Ecto neural progenitor cell (in vitro differentiated cells): ENCODE results near the gene DYNC2H1.

Experiments
- DNase-seq: peaks from one replicate; pipeline ENCODE4 v3.0.0-alpha.2; 2018; ENCODE audit warnings: low spot score

Gene DYNC2H1

DNA sequence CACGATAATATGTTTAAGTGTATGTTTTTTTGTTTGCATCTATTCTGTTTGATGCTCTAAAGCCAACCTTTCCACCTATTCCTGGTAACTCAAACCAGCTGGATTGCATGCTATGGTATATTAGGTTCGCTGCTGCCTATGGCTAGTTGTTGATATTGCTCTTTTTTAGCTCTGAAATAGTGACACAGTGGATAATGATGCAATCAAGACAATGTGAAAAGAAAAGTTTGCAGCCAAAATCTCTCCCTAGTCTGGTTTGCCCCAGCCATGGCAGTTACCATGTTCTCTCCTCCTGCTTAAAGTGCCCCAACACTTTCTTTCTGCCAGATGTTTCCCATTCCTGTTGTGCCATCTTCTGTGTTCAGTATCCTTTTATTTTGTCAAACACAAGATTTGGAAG lies 269.7 kb downstream of the DYNC2H1 start:
- DNase-seq = no peak

DNA sequence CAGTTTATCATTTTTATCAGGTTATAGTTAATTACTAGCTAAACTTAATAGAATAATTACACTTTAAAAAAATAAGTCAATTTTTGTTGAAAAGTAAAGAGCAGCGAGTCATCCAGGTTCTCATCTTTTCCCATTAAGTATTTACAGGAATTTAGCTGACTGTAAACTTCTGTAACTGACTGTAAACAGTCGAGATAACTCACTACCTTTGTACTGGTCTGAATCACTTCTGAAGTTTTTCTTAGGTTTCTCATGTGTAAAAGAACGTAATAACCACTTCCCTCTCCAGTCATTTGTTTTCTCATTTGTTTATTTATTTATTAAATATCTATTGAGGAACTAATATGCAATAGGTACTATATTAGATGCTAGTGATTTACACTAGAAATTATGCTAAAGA lies 270.8 kb downstream of the DYNC2H1 start:
- no peak for DNase-seq

DNA sequence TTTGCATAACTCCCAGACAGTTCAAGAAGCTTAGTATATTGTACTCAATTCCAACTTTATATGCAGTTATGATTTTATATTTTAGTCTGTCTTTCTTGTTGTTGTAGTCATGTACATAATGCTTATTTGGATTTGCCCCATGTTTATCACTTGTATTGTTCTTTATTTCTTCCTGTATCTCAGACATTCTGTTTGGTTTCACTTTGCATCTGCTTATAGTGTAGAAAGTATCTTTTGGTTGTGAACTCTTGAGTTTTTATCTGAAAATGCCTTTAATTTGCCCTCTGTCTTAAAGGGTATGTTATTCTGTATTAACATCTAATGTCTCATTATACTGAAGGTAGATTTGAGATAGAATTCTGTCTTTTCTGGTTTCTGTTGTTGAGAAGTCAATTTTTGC lies 275.4 kb downstream of the DYNC2H1 start:
- DNase-seq = no peak

DNA sequence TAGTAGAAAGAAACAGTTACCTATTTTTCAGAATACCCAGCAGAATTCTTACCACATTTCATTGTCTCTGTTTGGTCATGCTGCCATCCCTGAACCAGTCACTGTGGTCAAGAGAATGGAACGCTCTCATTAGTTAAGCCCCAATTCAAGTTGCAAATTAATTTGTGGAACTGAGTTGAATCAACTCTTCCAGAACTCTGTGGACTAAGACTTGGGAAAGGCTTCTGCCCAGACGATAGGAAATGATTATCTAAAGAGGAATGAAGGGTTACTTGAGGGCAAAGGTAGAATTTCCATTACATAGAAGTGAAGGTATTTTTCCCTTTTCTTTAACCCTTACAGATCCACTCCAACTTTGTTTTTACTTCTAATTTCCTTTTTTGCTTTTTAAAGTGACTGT lies 286.4 kb downstream of the DYNC2H1 start:
- DNase-seq = no peak

DNA sequence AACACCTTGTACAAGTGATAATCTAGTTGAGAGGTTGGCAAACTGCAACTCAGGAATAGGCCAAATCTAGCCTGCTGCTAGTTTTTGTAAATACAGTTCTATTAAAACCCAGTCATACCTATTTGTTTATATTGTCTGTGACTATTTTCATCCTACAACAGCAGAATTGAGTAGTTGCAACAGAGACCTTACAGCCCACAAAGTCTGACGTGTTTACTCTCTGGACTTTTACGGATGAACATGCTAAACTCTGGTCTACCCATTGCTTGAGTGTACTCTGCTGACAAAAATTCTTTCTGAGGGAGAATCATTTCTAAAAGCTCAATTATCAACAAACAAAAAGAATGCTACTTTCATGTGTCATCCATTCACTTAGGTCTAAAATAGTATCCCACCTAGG lies 287.0 kb downstream of the DYNC2H1 start:
- no peak for DNase-seq

DNA sequence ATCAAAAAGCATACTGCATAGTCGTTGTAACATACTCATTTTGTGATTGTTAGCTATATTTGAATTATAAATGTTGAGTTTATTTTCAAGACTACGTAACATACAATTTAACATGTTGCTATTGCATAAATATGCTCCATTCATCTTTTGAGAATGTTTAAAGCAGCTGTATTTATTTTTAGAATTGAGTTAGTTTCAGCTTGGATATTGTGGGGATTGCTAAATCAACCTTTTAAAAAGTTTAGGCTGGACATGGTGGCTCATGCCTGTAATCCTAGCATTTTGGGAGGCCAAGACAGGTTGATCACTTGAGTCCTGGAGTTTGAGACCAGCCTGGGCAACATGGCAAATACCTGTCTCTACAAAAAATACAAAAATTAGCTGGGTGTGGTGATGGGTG lies 288.1 kb downstream of the DYNC2H1 start:
- DNase-seq = no peak

DNA sequence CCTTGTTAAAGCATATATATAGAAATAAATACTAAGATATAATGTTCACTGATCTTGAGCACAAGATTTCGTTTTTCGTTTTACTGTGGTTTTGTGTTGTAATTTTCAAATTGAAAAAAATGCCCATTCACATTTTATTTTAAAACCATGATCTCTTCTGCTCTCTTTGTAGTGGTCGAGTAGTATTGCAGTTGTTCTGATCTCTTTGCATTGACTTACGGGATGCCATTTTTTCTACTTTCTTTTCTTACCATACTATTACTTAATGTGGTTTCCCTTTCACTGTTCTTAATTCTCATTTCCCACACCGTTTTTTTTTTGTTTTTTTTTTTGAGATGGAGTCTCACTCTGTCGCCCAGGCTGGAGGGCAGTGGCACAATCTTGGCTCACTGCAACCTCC lies 289.6 kb downstream of the DYNC2H1 start:
- no peak for DNase-seq

DNA sequence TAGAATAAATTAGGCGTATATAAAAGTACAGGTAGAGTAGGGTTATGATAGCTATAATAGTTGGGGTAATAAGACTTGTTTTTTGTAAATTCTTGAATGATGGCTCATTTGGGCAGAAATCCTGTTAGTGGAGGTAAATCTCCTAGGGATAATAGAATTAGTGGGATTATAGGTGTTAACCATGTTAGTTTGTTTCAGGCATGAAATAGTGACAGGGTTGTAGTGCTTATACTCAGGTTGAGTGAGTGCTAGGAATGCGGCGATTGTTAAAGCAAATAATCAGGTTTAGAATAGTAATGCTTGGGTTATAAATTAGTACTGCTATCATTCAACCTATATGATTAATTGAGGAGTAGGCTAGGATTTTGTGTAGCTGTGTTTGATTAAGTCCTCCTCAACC lies 297.1 kb downstream of the DYNC2H1 start:
- DNase-seq = no peak

DNA sequence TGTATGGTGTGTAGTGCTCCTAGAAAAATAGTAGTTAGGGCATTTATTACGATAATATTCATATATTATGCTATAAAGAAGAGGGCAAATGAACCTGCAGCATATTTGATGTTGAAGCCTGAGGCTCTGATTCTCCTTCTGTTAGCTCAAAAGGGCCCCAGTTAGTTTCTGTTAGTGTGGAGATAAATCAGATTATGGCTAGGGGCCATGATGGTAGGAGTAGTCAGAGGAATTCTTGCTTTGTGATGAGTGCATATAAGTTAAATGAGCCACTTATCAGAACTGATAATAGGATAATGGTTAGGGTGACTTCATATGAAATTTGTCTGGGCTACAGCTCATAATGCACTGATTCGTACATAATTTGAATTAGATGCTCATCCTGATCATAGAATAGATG lies 298.4 kb downstream of the DYNC2H1 start:
- no peak for DNase-seq

DNA sequence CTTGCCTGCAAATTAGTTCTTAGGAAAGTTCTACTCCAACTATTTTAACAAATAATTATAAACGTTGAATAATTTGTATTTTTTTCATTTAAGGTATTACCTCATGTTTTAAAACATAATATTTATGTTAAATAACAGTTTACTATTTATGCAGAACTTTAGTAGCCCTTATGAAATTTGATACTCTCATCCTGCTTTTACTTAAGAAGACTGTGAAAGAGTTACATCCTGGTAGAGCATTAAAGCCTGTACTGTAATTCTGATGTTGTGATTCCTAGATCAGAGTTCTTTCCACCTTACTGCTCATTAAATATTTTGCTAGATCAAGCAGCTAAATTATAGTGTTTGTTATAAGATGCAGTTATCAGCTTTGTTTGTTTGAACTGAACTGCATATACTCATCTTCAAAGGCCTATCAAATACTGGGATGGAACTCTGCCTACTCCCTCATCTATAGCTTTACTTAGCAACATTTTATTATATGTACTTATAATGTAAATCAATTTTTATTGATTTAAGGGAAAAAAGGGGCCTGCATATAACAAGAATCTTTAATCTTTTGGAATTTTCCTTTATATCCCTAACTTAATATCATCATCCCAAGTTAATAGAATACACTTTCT lies 304.2 kb downstream of the DYNC2H1 start:
- DNase-seq = no peak

DNA sequence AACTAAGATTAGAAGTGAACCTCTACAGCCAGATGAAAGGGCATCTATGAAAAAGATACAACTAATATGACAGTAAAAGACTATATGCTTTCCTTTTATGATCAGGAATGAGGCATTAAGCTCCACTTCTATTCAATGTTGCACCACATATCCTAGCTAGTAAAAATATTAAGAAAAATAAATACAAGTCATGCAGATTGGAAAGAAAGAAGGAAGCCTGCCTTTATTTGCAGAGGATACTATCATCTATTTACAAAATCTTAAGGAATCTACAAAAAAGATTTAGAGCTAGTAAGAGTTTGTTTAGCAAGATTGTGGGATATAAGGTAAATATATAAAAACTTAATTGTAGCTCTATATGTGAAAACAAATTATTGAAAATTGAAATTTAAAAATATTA lies 308.8 kb downstream of the DYNC2H1 start:
- no peak for DNase-seq

DNA sequence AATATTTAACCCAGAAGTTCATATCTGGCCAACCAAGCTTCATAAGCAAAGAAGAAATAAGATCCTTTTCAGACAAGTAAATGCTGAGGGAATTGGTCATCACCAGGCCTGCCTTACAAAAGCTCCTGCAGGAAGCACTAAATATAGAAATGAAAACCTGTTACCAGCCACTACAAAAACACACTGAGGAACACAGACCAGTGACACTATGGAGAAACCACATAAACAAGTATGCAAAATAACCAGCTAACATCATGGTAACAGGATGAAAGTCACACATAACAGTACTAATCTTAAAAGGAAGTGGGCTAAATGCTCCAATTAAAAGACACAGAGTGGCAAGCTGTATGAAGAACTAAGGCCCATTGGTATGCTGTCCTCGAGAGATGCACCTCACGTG lies 311.4 kb downstream of the DYNC2H1 start:
- DNase-seq = no peak

DNA sequence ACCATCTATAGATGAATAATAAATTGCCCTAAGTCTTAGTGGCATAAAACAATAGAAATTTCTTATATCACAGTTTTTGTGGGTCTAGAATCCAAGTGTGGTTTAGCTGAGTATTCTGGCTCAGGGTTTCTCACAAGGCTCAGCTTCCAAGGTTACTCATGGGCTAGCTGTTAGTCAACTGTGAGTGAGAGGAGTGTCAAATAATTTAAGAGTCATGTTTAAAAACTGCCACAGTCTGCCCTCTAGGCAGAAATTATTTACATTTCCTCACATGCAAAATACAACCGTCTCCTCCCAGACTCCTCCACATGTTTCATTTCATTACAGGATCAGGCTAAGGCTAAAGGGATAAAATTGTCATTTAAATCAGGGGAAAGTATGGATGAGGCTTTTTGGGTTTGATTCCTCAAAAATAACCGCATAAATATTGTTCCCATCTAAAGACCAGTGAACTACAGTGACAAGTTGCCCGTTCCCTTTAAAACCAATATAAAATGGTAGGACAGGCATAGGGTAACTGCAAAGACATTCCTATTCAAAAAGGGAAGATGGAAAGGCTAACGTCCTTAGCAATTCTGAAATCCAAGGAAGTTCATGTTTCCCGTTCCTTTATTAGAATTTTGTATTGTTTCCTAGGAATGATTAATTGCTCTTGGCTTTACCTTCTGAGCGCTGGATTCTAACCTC lies 324.3 kb downstream of the DYNC2H1 start:
- DNase-seq = no peak

DNA sequence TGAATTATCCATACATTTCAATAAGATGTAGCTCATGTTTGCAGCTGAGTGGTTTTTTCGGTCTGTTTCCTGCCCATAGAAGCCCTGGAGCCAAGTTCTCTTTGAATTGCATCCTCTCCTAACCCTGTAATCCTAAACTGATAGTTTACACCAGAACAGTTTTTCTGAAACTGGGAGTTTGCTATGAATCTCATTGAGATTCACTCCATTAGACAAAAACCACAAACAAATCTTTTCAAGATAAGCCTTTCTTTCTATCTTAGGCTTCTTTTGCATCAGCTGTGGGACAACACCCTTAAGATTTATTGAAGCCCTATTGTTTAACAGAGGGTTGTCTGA lies 324.8 kb downstream of the DYNC2H1 start:
- DNase-seq = no peak

DNA sequence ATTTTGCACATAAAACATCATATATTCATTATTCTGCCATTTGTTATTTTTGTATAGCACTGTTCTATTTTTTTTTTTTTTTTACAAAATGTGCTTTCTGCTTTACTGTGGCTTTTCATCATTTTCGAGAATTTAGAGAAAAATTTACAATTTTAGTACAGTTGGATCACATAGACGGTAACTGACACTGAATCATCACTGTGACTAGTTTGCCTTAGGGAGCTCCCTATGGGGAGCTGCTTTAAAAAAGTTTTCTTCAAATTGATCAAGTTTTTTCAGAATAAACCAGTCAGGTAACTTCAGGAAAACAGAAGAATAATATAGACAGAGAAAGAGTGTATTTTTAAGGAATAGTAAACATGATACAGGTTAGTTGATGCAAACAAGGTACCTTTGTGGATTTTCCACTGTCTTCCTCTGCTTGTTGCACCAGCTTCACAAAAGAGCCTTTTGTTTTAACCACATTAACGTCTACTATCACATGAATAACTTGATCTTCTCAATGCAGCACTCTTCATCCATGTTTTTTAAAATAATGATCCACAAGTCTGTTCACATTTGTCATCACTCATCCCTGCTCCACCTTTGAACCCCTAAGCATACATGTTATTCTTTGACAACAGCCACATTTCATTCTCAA lies 327.0 kb downstream of the DYNC2H1 start:
- no peak for DNase-seq

DNA sequence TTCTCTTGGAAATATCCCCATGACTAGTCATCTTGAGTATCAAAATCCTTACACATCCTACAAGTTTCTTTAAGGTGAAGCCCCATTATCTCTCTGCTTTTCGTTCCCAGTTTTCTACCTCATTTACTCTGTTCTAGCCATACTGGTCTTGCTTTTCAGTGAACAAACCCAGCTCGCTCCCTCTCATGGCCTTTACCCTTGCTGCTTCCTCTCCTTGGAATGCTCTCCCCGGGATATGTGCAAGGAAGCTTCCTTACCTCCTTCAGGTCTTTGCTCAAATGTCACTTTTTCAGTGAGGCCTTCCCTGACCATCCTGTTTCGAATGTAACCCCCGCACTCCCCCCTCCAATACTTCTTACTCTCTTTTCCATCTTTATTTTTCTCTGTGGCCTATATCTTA lies 331.8 kb downstream of the DYNC2H1 start:
- no peak for DNase-seq

DNA sequence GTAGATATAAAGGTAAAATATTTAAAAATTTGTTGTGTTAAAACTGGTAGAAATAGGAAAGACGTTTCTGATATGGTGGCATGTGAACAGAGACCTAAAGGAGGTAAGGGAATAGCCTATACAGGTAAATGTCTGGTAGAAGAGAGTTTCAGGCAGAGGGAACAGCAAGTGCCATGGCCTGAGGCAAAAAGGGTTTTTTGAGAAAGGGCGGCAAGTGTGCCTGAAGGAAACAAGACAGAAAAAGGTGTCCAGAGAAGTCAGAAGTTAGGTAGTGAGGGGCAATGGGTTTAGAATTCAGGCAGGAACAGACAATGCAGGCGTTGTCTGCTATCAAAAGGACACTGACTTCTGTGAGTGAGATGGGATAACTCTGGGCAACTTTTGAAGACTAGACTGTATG lies 339.7 kb downstream of the DYNC2H1 start:
- no peak for DNase-seq

DNA sequence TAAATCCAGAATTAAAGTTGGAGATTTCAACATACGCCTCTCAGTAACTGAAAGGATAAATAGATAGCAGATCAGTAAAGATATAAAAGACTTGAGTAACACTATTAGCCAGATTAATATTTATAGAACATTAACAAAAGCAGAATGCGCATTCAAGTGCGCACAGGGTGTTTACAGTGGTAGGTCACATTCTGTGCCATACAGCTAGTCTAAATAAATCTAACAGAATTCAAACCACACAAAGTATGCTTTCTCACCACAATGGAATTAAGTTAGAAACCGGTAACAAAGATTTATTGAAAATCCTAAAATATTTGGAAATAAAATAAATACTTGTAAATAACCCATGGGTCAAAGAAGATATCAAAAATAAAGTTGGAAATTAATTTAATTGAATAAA lies 341.0 kb downstream of the DYNC2H1 start:
- DNase-seq = no peak

DNA sequence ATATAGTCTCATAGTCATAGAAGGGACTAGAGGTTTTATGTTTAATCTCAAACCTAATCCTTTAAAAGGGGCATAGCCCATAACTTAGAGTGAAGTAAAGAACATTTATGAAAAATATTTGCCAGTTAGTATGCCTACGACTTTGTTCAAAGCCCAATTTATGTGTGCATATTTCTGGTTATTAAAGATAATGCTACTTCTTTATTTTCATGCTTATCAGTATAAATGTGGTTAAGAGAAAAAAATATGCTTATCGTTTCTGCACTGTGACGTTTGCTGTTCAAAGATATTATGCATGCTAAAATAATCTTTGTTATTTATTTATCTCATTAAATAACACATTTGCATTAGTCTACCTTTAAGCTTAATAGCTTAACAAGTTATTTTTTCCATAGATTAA lies 343.9 kb downstream of the DYNC2H1 start:
- no peak for DNase-seq

DNA sequence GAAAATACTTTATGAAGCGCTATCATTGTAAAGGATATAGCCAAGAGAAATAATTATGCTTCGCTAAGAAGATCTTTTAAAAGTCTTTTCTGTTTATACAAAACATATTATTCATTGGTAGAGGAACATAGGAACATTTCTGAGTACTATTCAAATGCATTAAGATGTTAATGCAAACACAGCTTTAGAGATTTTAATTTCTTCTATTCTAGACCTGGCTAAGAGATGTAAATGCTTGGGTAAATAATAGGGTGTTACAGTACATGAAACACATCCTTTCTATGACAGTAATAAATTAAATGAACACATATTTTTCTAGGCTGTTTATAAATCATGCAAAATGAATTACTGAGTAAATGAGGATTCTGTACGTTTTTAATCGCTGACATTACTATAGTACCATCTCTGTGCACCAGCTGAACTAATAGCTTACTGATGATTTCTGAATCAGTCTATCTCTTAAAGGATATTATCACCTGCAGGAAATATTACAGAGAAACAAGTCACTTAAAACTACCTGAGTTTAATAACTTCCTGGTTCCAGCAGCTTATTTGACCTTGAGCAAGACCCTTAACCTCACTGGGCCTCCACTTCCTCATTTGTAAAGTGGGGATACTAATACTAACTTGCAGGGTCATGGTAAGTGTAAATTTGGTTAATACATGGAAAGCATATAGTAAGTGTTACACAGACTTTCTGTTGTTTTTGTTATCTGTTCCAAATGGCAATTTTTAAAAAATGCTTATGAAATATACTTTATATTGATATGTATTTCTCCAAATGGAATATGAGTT lies 344.9 kb downstream of the DYNC2H1 start:
- no peak for DNase-seq

DNA sequence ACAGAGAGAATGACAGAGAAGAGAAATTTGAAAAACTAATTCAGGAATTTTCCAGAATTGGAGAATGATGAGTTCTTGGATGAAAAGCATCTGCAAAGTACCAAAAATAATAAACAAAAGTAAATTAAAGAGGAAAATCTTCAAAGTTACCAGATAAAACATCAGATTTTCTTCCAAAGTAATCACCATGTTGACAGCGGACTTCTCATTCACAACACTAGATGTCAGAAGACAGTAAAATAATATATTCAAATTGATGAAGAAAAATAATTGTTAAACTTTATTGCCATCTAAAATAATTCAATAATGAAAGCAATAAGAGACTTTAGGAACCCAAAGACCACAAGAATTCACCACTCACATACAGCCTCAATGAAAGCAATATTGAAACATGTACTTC lies 355.2 kb downstream of the DYNC2H1 start:
- no peak for DNase-seq

DNA sequence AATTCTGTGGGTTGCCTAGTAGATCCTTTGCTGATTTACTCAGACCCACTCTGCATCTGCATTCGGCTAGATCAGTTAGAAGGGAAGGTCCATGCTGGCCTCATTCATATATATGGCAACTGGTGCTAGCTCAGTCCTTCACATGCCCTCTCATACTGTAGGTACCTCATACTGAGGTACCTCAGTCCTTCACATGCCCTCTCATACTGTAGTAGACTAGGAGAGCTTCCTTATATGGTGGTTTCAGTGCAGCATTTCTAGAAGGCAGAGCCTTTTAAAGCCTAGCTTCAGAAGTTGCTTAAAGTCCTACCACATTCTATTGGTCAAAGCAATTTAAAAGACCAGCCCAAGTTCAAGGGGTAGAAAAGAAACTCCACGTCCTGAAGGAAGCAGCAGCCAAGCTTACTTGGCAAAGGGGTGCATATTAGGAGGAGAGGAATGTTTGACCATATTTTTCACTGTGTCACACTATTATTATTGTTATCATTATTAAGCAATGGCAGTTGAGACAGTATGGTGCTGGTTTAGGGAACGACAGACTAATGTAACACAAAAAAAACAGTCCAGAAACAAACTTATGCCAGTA lies 356.4 kb downstream of the DYNC2H1 start:
- no peak for DNase-seq

DNA sequence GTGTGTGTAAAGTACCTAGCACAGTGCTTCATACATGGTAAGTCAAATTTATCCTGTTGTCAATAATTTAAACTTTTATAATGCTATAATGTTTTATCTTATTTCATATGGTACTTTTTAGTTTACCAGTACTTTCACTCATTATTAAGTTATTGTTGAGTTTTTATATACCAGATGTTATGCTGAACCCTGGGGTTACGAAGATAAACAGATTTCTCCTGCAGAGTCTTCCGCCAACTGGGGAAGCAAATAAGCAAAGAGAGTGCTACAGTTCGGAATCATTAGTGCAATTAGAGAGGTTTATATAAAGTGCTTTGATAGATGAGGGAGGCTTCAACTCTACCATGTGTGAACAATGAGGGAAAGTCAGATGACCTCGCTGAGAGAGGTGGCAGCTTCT lies 362.3 kb downstream of the DYNC2H1 start:
- no peak for DNase-seq
